Peyer's patch (tissue), 4 donors: ENCODE data around the gene SPON2.

ENCODE experiments used
- POLR2A ChIP-seq, 2 donors: fragments of 450-650 bp; IDR thresholded peaks; one replicate each; pipeline ENCODE4 v1.5.1; 2017; ENCODE audit warnings: antibody characterized with exemption in 2 of 2, mild to moderate bottlenecking in 2 of 2, moderate library complexity in 2 of 2
- TF ChIP-seq, protein P1 (sequence below), 6 experiments: fragments of 450-650 bp in 4 of 6; fragments of 200-600 bp in 2 of 6; sonication (generic) in 1 of 6; IDR thresholded peaks; one replicate each; pipeline ENCODE4 v1.5.1; 2017 to 2019; ENCODE audit warnings: antibody characterized with exemption in 6 of 6, mild to moderate bottlenecking in 3 of 6, moderate library complexity in 1 of 6

DNA sequence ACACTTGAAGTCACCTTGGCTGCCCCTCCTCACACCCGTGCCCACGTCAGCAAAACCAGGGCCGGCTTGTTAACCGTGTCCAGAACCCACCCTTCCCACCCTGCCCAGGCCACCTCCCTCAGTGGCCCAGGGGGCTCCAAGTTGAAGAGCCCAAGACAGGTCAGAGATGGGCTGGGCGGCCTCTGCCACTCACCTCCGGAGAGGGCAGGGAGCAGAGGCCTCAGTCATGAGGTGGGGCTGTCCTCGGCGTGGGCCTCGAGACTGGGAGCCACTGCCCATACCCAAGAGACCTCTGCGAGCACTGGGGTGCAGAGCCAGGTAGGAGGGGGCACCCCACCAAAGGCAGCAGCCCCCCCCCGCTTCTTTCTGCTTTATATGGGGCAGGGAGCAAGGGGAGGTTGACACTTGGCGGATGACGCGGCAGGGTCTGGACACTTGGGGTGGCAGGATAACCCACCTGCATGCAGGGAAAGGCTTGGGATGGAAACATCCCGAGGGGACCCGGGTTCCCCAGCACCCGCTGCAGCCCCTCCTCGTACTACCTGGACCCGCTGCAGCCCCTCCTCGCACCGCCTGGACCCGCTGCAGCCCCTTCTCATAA, 38.0 kb upstream of the SPON2 start:
- TF ChIP-seq, protein P1, sequence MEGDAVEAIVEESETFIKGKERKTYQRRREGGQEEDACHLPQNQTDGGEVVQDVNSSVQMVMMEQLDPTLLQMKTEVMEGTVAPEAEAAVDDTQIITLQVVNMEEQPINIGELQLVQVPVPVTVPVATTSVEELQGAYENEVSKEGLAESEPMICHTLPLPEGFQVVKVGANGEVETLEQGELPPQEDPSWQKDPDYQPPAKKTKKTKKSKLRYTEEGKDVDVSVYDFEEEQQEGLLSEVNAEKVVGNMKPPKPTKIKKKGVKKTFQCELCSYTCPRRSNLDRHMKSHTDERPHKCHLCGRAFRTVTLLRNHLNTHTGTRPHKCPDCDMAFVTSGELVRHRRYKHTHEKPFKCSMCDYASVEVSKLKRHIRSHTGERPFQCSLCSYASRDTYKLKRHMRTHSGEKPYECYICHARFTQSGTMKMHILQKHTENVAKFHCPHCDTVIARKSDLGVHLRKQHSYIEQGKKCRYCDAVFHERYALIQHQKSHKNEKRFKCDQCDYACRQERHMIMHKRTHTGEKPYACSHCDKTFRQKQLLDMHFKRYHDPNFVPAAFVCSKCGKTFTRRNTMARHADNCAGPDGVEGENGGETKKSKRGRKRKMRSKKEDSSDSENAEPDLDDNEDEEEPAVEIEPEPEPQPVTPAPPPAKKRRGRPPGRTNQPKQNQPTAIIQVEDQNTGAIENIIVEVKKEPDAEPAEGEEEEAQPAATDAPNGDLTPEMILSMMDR (IDR thresholded peaks at IDR 0.05), result no peak
- no peak for TF ChIP-seq POLR2A (IDR thresholded peaks at IDR 0.05)
